OCI-LY1 (cell line): Measurements from ENCODE around the gene ROR2.

ENCODE experiments used
- H2AFZ ChIP-seq: fragments of 200-600 bp; sonication (generic), shearing (Covaris generic); 2 replicates; pipeline ENCODE4 v1.6.0; 2014; ENCODE audit warnings: antibody characterized with exemption, mild to moderate bottlenecking, low read length
- H3F3A ChIP-seq: fragments of 200-600 bp; sonication (generic), shearing (Covaris generic); 2 replicates; pipeline ENCODE4 v1.6.0; 2014; ENCODE audit warnings: mild to moderate bottlenecking, antibody characterized with exemption, low read length, moderate library complexity; ENCODE audit not compliant: insufficient read depth
- H3K27ac ChIP-seq: fragments of 200-600 bp; sonication (generic); 2 replicates; pipeline ENCODE4 v1.5.1; 2014; ENCODE audit warnings: low read length, mixed run types, mild to moderate bottlenecking, low read depth; ENCODE audit not compliant: poor library complexity, severe bottlenecking
- H3K27me3 ChIP-seq: fragments of 200-600 bp; sonication (generic); 2 replicates; pipeline ENCODE4 v1.6.0; 2014; ENCODE audit warnings: antibody characterized with exemption, mild to moderate bottlenecking, low read length, moderate library complexity; ENCODE audit not compliant: insufficient read depth
- H3K36me3 ChIP-seq: fragments of 200-600 bp; sonication (generic); 2 replicates; pipeline ENCODE4 v1.6.1; 2014; ENCODE audit warnings: mild to moderate bottlenecking, antibody characterized with exemption, low read length, moderate library complexity, mixed read lengths; ENCODE audit not compliant: insufficient read depth
- H3K4me1 ChIP-seq: fragments of 200-600 bp; sonication (generic); 2 replicates; pipeline ENCODE4 v1.5.1; 2014; ENCODE audit warnings: mild to moderate bottlenecking, low read length, moderate library complexity; ENCODE audit not compliant: insufficient read depth, severe bottlenecking
- H3K4me2 ChIP-seq: fragments of 200-600 bp; sonication (generic), shearing (Covaris generic); 2 replicates; pipeline ENCODE4 v1.6.1; 2014; ENCODE audit warnings: low read length
- H3K4me3 ChIP-seq: fragments of 200-600 bp; sonication (generic); 2 replicates; pipeline ENCODE4 v1.5.1; 2014; ENCODE audit warnings: low read length, low read depth, mild to moderate bottlenecking, mixed read lengths; ENCODE audit not compliant: poor library complexity, severe bottlenecking
- H3K79me2 ChIP-seq: fragments of 200-600 bp; shearing (Covaris generic); 2 replicates; pipeline ENCODE4 v1.6.1; 2016; ENCODE audit warnings: mixed run types, low read length, mixed read lengths; ENCODE audit not compliant: insufficient read depth
- H3K9ac ChIP-seq: fragments of 200-600 bp; sonication (generic), shearing (Covaris generic); 2 replicates; pipeline ENCODE4 v1.6.1; 2014; ENCODE audit warnings: mild to moderate bottlenecking, low read length, mixed read lengths
- H3K9me2 ChIP-seq: fragments of 200-600 bp; sonication (generic), shearing (Covaris generic); 2 replicates; pipeline ENCODE4 v1.6.1; 2014; ENCODE audit warnings: low read depth, mild to moderate bottlenecking, low read length, mixed read lengths
- H3K9me3 ChIP-seq: fragments of 200-600 bp; shearing (Covaris generic); 2 replicates; pipeline ENCODE4 v1.6.1; 2014; ENCODE audit warnings: low read length, mixed read lengths
- H4K20me1 ChIP-seq: fragments of 200-600 bp; sonication (generic), shearing (Covaris generic); 2 replicates; pipeline ENCODE4 v1.6.0; 2016; ENCODE audit warnings: mild to moderate bottlenecking, low read length; ENCODE audit not compliant: insufficient read depth
- EZH2 ChIP-seq: fragments of 200-600 bp; sonication (generic), shearing (Covaris generic); IDR thresholded peaks from 2 replicates; pipeline ENCODE4 v1.8.0; 2017; ENCODE audit warnings: borderline replicate concordance, mixed run types, mild to moderate bottlenecking, antibody characterized with exemption, low read length, moderate library complexity, mixed read lengths
- TF ChIP-seq, protein P1 (sequence below): fragments of 200-600 bp; sonication (generic), shearing (Covaris generic); IDR thresholded peaks from 2 replicates; pipeline ENCODE4 v1.5.1; 2017; ENCODE audit warnings: mild to moderate bottlenecking, antibody characterized with exemption, low read length, moderate library complexity, mixed read lengths

ROR2 gene

DNA sequence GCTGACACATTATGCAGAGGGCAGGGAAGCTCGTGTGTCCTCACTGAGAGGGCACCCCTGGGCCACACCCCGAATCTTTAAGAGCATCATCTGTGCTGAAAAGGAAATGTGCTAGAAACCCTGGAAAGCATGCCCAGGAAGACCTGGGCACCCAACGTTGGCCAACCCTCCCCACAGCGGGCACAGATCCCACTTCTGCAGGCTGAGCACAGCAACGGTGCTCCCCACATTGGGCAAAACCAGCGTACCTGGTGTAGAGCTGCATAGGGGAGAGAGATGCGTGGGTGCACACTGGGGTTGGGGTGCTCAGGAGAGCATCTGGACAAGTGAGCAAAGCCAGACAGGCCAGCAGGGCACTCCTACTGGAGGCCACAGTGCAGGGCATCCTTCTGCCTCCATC is 32.6 kb downstream of the ROR2 start:
- no peaks in the 10 kb centered on the region for H3K79me2 ChIP-seq
- no peak overlapping the region for H3K4me2 ChIP-seq
- H3K4me3 ChIP-seq: no peak overlapping the region
- no peaks in the 10 kb centered on the region for H3F3A ChIP-seq
- no peak overlapping the region for H3K9ac ChIP-seq
- H3K4me1 ChIP-seq: no peaks in the 10 kb centered on the region
- no peak overlapping the region for H2AFZ ChIP-seq
- TF ChIP-seq, protein P1, sequence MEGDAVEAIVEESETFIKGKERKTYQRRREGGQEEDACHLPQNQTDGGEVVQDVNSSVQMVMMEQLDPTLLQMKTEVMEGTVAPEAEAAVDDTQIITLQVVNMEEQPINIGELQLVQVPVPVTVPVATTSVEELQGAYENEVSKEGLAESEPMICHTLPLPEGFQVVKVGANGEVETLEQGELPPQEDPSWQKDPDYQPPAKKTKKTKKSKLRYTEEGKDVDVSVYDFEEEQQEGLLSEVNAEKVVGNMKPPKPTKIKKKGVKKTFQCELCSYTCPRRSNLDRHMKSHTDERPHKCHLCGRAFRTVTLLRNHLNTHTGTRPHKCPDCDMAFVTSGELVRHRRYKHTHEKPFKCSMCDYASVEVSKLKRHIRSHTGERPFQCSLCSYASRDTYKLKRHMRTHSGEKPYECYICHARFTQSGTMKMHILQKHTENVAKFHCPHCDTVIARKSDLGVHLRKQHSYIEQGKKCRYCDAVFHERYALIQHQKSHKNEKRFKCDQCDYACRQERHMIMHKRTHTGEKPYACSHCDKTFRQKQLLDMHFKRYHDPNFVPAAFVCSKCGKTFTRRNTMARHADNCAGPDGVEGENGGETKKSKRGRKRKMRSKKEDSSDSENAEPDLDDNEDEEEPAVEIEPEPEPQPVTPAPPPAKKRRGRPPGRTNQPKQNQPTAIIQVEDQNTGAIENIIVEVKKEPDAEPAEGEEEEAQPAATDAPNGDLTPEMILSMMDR: no peak
- TF ChIP-seq EZH2: no peak
- H3K27me3 ChIP-seq: no peaks in the 10 kb centered on the region
- H3K36me3 ChIP-seq: no peaks in the 10 kb centered on the region
- H3K9me2 ChIP-seq: no peaks in the 10 kb centered on the region
- H4K20me1 ChIP-seq: no peaks in the 10 kb centered on the region
- H3K27ac ChIP-seq: no peak overlapping the region
- H3K9me3 ChIP-seq: no peaks in the 10 kb centered on the region

- Histone ChIP-seq H3K4me1 (no peaks in the 10 kb centered on the region), H3K27me3 (no peaks in the 10 kb centered on the region), H3K27ac (no peak overlapping the region), H3F3A (no peaks in the 10 kb centered on the region), H3K4me3 (no peak overlapping the region), H2AFZ (no peak overlapping the region), H3K9me2 (no peaks in the 10 kb centered on the region), H3K9me3 (no peaks in the 10 kb centered on the region), H4K20me1 (no peaks in the 10 kb centered on the region), H3K4me2 (no peak overlapping the region), H3K79me2 (no peaks in the 10 kb centered on the region), H3K36me3 (no peaks in the 10 kb centered on the region), H3K9ac (no peak overlapping the region)
- TF ChIP-seq, protein P1: no peak
- no peak for TF ChIP-seq EZH2
These were observed 34.3 kb downstream of the ROR2 start for GRCh38 chr9:91915524-91916263.

- H4K20me1 ChIP-seq: no peaks in the 10 kb centered on the region
- no peak overlapping the region for H3K4me3 ChIP-seq
- H3K27ac ChIP-seq: no peak overlapping the region
- H3K27me3 ChIP-seq: no peaks in the 10 kb centered on the region
- no peak overlapping the region for H3K4me2 ChIP-seq
- H3K79me2 ChIP-seq: no peaks in the 10 kb centered on the region
- no peak overlapping the region for H3K9ac ChIP-seq
- no peak overlapping the region for H2AFZ ChIP-seq
- no peaks in the 10 kb centered on the region for H3K4me1 ChIP-seq
- no peaks in the 10 kb centered on the region for H3K36me3 ChIP-seq
- H3K9me3 ChIP-seq: no peaks in the 10 kb centered on the region
- H3K9me2 ChIP-seq: no peaks in the 10 kb centered on the region
- H3F3A ChIP-seq: no peaks in the 10 kb centered on the region
- TF ChIP-seq EZH2: no peak
- TF ChIP-seq, protein P1: no peak
These were observed 35.1 kb downstream of the ROR2 start for GRCh38 chr9:91914937-91915336.
